Measurements from ENCODE around the gene EEF1AKMT3. TPM values are rescaled to one million over a fixed set of nuclear protein-coding genes. Genes with fewer than 3 reads are reported as not detected.

Gene EEF1AKMT3
- total RNA-seq, 2 donors from 2014 or later, result 1.9 to 3.6 TPM

GRCh38 chr12:57809425-57809824, 37.0 kb downstream of the EEF1AKMT3 start:
- no peaks in the 10 kb centered on the region for H3K9me3 ChIP-seq
- H3K27me3 ChIP-seq, result no peaks in the 10 kb centered on the region
- peaks cover 0 to 6% of the 10 kb centered on the region in 2 donors for H3K4me1 ChIP-seq
- no peak for TF ChIP-seq CTCF (IDR thresholded peaks at IDR 0.05)
- peaks cover 63% of the 10 kb centered on the region for H3K36me3 ChIP-seq
- DNase-seq (ENCODE audit: low spot score), result no peak
- no peak overlapping the region for H3K4me3 ChIP-seq
- H3K27ac ChIP-seq, result no peak overlapping the region

- Histone ChIP-seq H3K27me3 (no peaks in the 10 kb centered on the region), H3K27ac (no peak overlapping the region), H3K9me3 (no peaks in the 10 kb centered on the region), H3K36me3 (peaks cover 58% of the 10 kb centered on the region), H3K4me1 (peaks cover 0 to 16% of the 10 kb centered on the region in 2 donors), H3K4me3 (no peak overlapping the region)
- DNase-seq (ENCODE audit: low spot score), result no peak
- TF ChIP-seq CTCF (IDR thresholded peaks at IDR 0.05), result no peak
Observed at GRCh38 chr12:57810450-57810849, 38.0 kb downstream of the EEF1AKMT3 start.

DNA sequence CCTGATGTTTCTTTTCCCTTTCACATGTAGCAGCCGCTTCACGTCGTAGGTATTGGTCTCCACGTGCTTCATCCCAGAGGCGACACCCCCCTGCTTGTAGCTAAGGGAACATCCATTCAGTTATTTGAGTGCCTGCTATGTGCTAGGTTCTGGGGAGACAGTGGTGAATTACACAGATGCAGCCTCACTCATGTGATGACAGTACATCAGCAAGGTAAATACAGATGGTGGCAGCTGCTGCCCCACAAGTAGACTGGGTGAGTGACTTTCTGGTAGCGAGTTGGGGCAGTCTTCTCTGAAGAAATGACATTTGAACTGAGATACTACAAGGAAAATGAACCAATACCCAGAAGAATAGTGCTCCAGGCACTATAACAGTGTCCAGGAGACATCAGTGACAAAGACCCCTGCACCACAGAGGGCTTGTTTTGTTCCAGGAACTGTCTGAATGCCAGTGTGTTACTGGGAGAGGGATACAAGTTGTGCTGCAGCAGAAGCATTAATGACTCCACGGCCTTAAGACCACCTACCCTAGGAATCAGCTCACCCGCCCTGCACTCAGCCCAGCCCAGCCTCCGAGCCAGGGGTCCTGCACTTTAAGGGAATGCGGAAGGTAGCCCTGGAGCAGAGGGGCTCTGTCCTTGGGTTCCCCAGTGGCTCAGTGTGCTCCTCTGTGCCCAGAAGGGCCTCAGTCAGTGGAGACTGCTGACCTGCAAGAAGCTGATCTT, 38.8 kb downstream of the EEF1AKMT3 start:
- DNase-seq (ENCODE audit: low spot score), result no peak
- H3K4me3 ChIP-seq, result no peak overlapping the region
- H3K27me3 ChIP-seq, result no peaks in the 10 kb centered on the region
- peaks cover 0 to 24% of the 10 kb centered on the region in 2 donors for H3K4me1 ChIP-seq
- peaks cover 51% of the 10 kb centered on the region for H3K36me3 ChIP-seq
- no peak overlapping the region for H3K27ac ChIP-seq
- no peaks in the 10 kb centered on the region for H3K9me3 ChIP-seq
- TF ChIP-seq CTCF (IDR thresholded peaks at IDR 0.05), result no peak

- H3K36me3 ChIP-seq, result peaks cover 34% of the 10 kb centered on the region
Observed at GRCh38 chr12:57813111-57813970, 40.9 kb downstream of the EEF1AKMT3 start.

More at GRCh38 chr12:57813111-57813970, 40.9 kb downstream of the EEF1AKMT3 start:
- H3K4me1 ChIP-seq, result peaks cover 0 to 45% of the 10 kb centered on the region in 2 donors
- no peaks in the 10 kb centered on the region for H3K27me3 ChIP-seq
- H3K4me3 ChIP-seq, result no peak overlapping the region
- TF ChIP-seq CTCF (IDR thresholded peaks at IDR 0.05), result no peak
- no peaks in the 10 kb centered on the region for H3K9me3 ChIP-seq
- no peak overlapping the region for H3K27ac ChIP-seq
- DNase-seq (ENCODE audit: low spot score), result no peak

Measured in right atrium auricular region (tissue), 2 donors.